ENCODE results near the gene ZFAND3.
"Not testable (repeated sequence)": the region's sequence is repeated elsewhere in the genome, so short reads cannot be mapped to it uniquely, and the experiment has no call there.

ZFAND3 gene

DNA sequence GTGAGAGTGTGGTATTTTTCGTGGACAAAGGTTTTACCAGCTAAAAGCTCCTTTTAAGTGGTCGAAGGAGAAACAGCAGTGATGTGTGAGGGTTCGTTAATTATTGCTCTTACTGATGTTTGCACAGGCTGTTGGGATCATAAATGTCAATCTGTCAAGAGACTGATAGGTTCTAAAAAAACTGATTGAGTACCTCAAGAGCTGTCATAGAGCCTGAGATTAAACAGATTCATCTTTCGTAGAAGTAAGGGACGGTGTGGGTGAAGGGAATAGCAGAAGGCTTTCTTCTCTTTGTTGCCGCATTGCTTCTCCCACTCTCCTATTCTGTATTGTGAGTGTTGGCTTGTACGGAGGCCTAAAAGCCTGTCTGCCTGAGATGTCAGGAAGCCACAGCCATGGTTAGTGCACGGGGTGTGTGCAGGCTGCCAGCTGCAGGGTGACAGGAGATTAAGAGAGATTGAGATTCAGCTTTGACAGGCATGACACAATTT is 291.0 kb downstream of the ZFAND3 start:
- Histone ChIP-seq H3K4me1 (ENCODE audit: control insufficient read depth, insufficient read depth, low read length) (peaks cover 18% of the 10 kb centered on the region), H3K36me3 (ENCODE audit: control insufficient read depth, insufficient read depth, low read length, severe bottlenecking) (no peaks in the 10 kb centered on the region), H3K27me3 (replicated peaks; ENCODE audit: control insufficient read depth, insufficient read depth, low read length) (no peaks in the 10 kb centered on the region), H3K9ac (ENCODE audit: low read length) (no peak overlapping the region), H3K4me3 (ENCODE audit: low read length) (no peak overlapping the region), H3K9me3 (ENCODE audit: control insufficient read depth, low read length) (no peaks in the 10 kb centered on the region)
- no peak for DNase-seq (ENCODE audit: low read depth)

DNA sequence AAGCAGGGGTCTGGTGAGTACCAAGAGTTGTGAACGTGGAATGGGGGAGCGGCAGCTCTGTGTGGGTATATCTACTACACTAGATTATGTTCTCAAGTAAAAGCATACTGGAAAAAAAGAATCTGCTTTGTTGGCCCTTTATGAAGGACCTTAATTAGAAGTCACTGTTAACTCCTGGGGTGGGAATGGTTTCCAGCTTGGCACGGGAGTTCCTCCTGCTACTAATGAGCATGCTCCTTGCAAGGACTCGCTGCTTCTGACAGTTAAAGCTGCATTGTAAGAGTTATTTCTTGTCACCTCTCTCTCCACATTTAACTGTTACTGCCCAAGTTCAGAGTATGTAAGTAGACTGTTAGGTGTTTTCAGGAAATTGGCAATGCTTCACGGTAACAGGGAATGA is 292.7 kb downstream of the ZFAND3 start:
- DNase-seq (ENCODE audit: low read depth), result no peak
- no peaks in the 10 kb centered on the region for H3K27me3 ChIP-seq (replicated peaks; ENCODE audit: control insufficient read depth, insufficient read depth, low read length)
- no peak overlapping the region for H3K9ac ChIP-seq (ENCODE audit: low read length)
- no peaks in the 10 kb centered on the region for H3K9me3 ChIP-seq (ENCODE audit: control insufficient read depth, low read length)
- no peaks in the 10 kb centered on the region for H3K36me3 ChIP-seq (ENCODE audit: control insufficient read depth, insufficient read depth, low read length, severe bottlenecking)
- H3K4me1 ChIP-seq (ENCODE audit: control insufficient read depth, insufficient read depth, low read length), result peaks cover 18% of the 10 kb centered on the region
- H3K4me3 ChIP-seq (ENCODE audit: low read length), result no peak overlapping the region

GRCh38 chr6:38113825-38114576 is 294.5 kb downstream of the ZFAND3 start:
- Histone ChIP-seq H3K9me3 (ENCODE audit: control insufficient read depth, low read length) (no peaks in the 10 kb centered on the region), H3K4me3 (ENCODE audit: low read length) (no peak overlapping the region), H3K4me1 (ENCODE audit: control insufficient read depth, insufficient read depth, low read length) (peaks cover 18% of the 10 kb centered on the region), H3K27me3 (replicated peaks; ENCODE audit: control insufficient read depth, insufficient read depth, low read length) (no peaks in the 10 kb centered on the region), H3K36me3 (ENCODE audit: control insufficient read depth, insufficient read depth, low read length, severe bottlenecking) (peaks cover 6% of the 10 kb centered on the region), H3K9ac (ENCODE audit: low read length) (no peak overlapping the region)
- no peak for DNase-seq (ENCODE audit: low read depth)

DNA sequence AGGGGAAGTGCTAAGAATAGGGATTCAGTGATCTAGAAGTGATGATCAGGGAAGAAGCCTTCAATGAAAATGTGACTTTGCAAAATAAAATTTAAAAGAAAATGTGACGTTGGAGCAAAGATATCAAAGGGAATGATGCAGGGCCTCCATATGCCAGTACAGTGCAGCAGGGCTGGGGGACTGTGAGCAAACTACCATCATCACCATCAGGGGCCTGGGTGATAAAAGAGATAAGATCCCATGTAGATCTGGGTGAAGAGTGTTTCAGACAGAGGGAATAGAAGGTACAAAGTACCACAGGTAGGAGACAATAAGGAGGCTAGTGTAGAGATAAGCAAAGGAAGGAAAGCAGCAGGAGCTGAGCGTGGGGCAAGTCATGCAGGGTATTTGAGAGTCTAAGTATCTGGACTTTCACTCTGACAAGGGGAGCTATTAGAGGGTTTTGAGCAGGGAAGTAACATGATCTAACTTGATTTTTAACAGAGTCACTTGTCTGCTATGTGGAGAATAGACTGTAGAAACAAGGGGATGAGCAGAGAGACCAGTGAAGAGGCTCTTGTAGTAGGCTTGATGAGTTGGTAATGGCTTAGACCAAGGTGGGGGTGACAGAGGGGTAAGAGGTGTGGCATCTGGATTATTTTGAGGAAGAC is 295.6 kb downstream of the ZFAND3 start:
- Histone ChIP-seq H3K4me3 (ENCODE audit: low read length) (no peak overlapping the region), H3K27me3 (replicated peaks; ENCODE audit: control insufficient read depth, insufficient read depth, low read length) (no peaks in the 10 kb centered on the region), H3K9ac (ENCODE audit: low read length) (no peak overlapping the region), H3K4me1 (ENCODE audit: control insufficient read depth, insufficient read depth, low read length) (peaks cover 18% of the 10 kb centered on the region), H3K9me3 (ENCODE audit: control insufficient read depth, low read length) (no peaks in the 10 kb centered on the region), H3K36me3 (ENCODE audit: control insufficient read depth, insufficient read depth, low read length, severe bottlenecking) (peaks cover 6% of the 10 kb centered on the region)
- no peak for DNase-seq (ENCODE audit: low read depth)

- DNase-seq (ENCODE audit: low read depth), result no peak
- Histone ChIP-seq H3K9me3 (ENCODE audit: control insufficient read depth, low read length) (no peaks in the 10 kb centered on the region), H3K4me1 (ENCODE audit: control insufficient read depth, insufficient read depth, low read length) (peaks cover 13% of the 10 kb centered on the region), H3K9ac (ENCODE audit: low read length) (no peak overlapping the region), H3K4me3 (ENCODE audit: low read length) (no peak overlapping the region), H3K27me3 (replicated peaks; ENCODE audit: control insufficient read depth, insufficient read depth, low read length) (no peaks in the 10 kb centered on the region), H3K36me3 (ENCODE audit: control insufficient read depth, insufficient read depth, low read length, severe bottlenecking) (peaks cover 10% of the 10 kb centered on the region)
Measured at GRCh38 chr6:38115626-38116008, 296.1 kb downstream of the ZFAND3 start.

GRCh38 chr6:38116248-38116647 is 296.7 kb downstream of the ZFAND3 start:
- no peaks in the 10 kb centered on the region for H3K9me3 ChIP-seq (ENCODE audit: control insufficient read depth, low read length)
- H3K27me3 ChIP-seq (replicated peaks; ENCODE audit: control insufficient read depth, insufficient read depth, low read length), result no peaks in the 10 kb centered on the region
- H3K4me3 ChIP-seq (ENCODE audit: low read length), result no peak overlapping the region
- no peak overlapping the region for H3K9ac ChIP-seq (ENCODE audit: low read length)
- peaks cover 13% of the 10 kb centered on the region for H3K36me3 ChIP-seq (ENCODE audit: control insufficient read depth, insufficient read depth, low read length, severe bottlenecking)
- no peak for DNase-seq (ENCODE audit: low read depth)
- peaks cover 6% of the 10 kb centered on the region for H3K4me1 ChIP-seq (ENCODE audit: control insufficient read depth, insufficient read depth, low read length)

- no peaks in the 10 kb centered on the region for H3K9me3 ChIP-seq (ENCODE audit: control insufficient read depth, low read length)
- H3K36me3 ChIP-seq (ENCODE audit: control insufficient read depth, insufficient read depth, low read length, severe bottlenecking), result peaks cover 21% of the 10 kb centered on the region
- no peaks in the 10 kb centered on the region for H3K27me3 ChIP-seq (replicated peaks; ENCODE audit: control insufficient read depth, insufficient read depth, low read length)
- peaks cover 9% of the 10 kb centered on the region for H3K4me1 ChIP-seq (ENCODE audit: control insufficient read depth, insufficient read depth, low read length)
- no peak overlapping the region for H3K4me3 ChIP-seq (ENCODE audit: low read length)
- peak; percentile 19 for DNase-seq (ENCODE audit: low read depth)
- H3K9ac ChIP-seq (ENCODE audit: low read length), result no peak overlapping the region
Measured at GRCh38 chr6:38117281-38117680, 297.8 kb downstream of the ZFAND3 start.

DNA sequence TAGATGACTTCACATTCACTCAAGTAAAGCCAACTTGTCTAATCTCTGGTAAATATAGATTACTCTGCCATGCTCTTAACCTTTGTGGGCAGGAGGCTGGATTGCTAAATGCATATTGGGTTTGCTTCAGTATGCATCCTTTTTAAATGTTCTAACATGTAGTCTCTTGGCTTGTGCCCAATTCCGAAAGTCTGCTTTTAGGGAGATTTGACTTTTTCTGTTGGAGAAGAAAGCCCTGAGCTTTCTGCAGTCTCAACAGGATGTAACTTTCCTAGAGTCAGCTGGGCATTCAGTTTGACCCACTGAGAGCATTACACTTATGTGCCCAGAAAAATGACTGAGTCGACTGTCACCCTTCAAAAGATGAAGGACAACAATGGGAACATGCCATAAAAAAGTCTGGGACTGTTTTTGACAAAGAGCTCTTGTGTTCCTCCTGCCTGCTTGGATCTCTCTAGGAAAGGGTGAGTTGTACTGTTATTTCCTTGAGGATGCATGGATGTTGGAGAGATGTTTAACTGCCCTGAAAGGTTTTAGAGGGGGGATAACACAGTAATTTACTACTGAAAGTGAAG is 299.4 kb downstream of the ZFAND3 start:
- Histone ChIP-seq H3K36me3 (ENCODE audit: control insufficient read depth, insufficient read depth, low read length, severe bottlenecking) (peaks cover 24% of the 10 kb centered on the region), H3K4me1 (ENCODE audit: control insufficient read depth, insufficient read depth, low read length) (peaks cover 15% of the 10 kb centered on the region), H3K4me3 (ENCODE audit: low read length) (no peak overlapping the region), H3K9me3 (ENCODE audit: control insufficient read depth, low read length) (no peaks in the 10 kb centered on the region), H3K9ac (ENCODE audit: low read length) (no peak overlapping the region), H3K27me3 (replicated peaks; ENCODE audit: control insufficient read depth, insufficient read depth, low read length) (no peaks in the 10 kb centered on the region)
- no peak for DNase-seq (ENCODE audit: low read depth)

DNA sequence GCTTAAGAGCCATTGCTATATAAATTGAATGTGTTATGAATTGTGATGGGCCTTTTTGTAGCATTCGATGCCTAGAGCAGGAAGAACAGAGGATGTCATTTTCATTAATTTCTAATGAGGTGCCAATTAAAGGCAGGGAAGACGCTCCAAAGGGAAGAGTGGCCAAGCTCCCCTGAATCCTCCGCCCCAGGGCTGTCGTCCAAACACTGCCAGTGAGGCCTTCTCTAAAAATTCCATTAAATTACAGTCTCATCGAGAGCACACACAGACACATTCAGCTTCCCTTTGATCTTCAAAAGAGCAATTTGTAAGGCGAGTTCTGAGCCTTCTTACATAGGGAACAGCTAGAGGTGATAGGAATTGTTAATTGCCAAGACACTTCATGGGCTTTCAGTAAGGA is 300.0 kb downstream of the ZFAND3 start:
- H3K36me3 ChIP-seq (ENCODE audit: control insufficient read depth, insufficient read depth, low read length, severe bottlenecking), result peaks cover 24% of the 10 kb centered on the region
- DNase-seq (ENCODE audit: low read depth), result no peak
- H3K9me3 ChIP-seq (ENCODE audit: control insufficient read depth, low read length), result no peaks in the 10 kb centered on the region
- H3K4me3 ChIP-seq (ENCODE audit: low read length), result no peak overlapping the region
- no peak overlapping the region for H3K9ac ChIP-seq (ENCODE audit: low read length)
- no peaks in the 10 kb centered on the region for H3K27me3 ChIP-seq (replicated peaks; ENCODE audit: control insufficient read depth, insufficient read depth, low read length)
- peaks cover 15% of the 10 kb centered on the region for H3K4me1 ChIP-seq (ENCODE audit: control insufficient read depth, insufficient read depth, low read length)

DNA sequence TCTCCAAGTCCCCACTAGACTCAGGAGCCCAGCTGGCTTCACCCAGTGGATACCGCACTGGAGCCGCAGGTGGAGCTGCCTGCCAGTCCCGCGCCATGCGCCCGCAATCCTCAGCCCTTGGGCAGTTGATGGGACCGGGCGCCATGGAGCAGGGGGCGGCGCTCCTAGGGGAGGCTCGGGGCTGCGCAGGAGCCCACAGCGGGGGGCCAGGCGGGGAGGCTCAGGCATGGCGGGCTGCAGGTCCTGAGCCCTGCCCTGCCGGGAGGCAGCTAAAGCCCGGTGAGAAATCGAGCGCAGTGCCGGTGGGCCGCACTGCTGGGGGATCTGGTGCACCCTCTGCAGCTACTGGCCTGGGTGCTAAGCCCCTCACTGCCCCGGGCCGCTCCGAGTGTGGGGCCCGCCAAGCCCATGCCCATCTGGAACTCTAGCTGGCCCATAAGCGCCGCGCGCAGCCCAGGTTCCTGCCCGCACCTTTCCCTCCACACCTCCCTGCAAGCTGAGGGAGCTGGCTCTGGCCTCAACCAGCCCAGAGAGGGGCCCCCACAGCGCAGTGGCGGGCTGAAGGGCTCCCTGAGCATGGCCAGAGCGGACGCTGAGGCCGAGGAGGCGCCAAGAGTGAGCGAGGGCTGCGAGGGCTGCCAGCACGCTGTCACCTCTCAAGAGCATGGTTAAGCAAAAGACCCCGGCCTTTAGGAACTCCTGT is 304.8 kb downstream of the ZFAND3 start:
- H3K9me3 ChIP-seq (ENCODE audit: control insufficient read depth, low read length); H3K9ac ChIP-seq (ENCODE audit: low read length); H3K4me3 ChIP-seq (ENCODE audit: low read length); H3K27me3 ChIP-seq (replicated peaks; ENCODE audit: control insufficient read depth, insufficient read depth, low read length); DNase-seq (ENCODE audit: low read depth): not testable (repeated sequence)
- Histone ChIP-seq H3K4me1 (ENCODE audit: control insufficient read depth, insufficient read depth, low read length) (peaks cover 15% of the 10 kb centered on the region), H3K36me3 (ENCODE audit: control insufficient read depth, insufficient read depth, low read length, severe bottlenecking) (peaks cover 18% of the 10 kb centered on the region)

- H3K4me1 ChIP-seq (ENCODE audit: control insufficient read depth, insufficient read depth, low read length), result peaks cover 17% of the 10 kb centered on the region
- H3K27me3 ChIP-seq (replicated peaks; ENCODE audit: control insufficient read depth, insufficient read depth, low read length), result no peaks in the 10 kb centered on the region
- no peak for DNase-seq (ENCODE audit: low read depth)
- H3K9ac ChIP-seq (ENCODE audit: low read length), result no peak overlapping the region
- peaks cover 2% of the 10 kb centered on the region for H3K36me3 ChIP-seq (ENCODE audit: control insufficient read depth, insufficient read depth, low read length, severe bottlenecking)
- H3K4me3 ChIP-seq (ENCODE audit: low read length), result no peak overlapping the region
- H3K9me3 ChIP-seq (ENCODE audit: control insufficient read depth, low read length), result peaks cover 3% of the 10 kb centered on the region
Measured at GRCh38 chr6:38127284-38127683, 307.8 kb downstream of the ZFAND3 start.

All from adipocyte (in vitro differentiated cells).